Measurements from ENCODE around the gene CAPN5. TPM values are rescaled to one million over a fixed set of nuclear protein-coding genes. Genes with fewer than 3 reads are reported as not detected.

The CAPN5 gene
- total and polyA plus RNA-seq, 2 of the 8 experiments (the other 6 are each of a cell fraction or from before 2014, with no cell fraction given), result 21.5 to 22.4 TPM

- ChIA-PET CTCF (ENCODE audit: partially characterized antibody) (interaction anchor here (0.6 to 16.2 kb wide), 11 partner anchors 11 to 83 kb away, joined by 3 to 104 read pairs (median 6); partner anchors contain the start of gene MYO7A), POLR2A (ENCODE audit: partially characterized antibody) (no interaction called here)
- Histone ChIP-seq H2BK5ac (ENCODE audit: low read depth, low read length) (no peak overlapping the region), H3K79me2 (ENCODE audit: control insufficient read depth in 1 of 2, insufficient read depth in 2 of 2, low read length in 2 of 2) (no peaks in the 10 kb centered on the region), H4K8ac (ENCODE audit: extremely low read depth, insufficient read depth, low read length) (no peak overlapping the region), H4K20me1 (replicated peaks in 1 of 2; ENCODE audit: control insufficient read depth in 1 of 2, insufficient read depth in 2 of 2, low read length in 2 of 2) (no peaks in the 10 kb centered on the region), H2BK12ac (ENCODE audit: low read depth, low read length) (no peak overlapping the region), H3K56ac (replicated peaks; ENCODE audit: insufficient read length, low read depth, low read length) (no peak overlapping the region), H3K4me3 (ENCODE audit: extremely low read depth in 1 of 4, insufficient read depth in 2 of 4, low read depth in 3 of 4, low read length in 4 of 4) (no peak overlapping the region), H2AFZ (ENCODE audit: low read length) (no peak overlapping the region), H2BK20ac (ENCODE audit: low read length) (no peak overlapping the region), H2BK15ac (ENCODE audit: low read length) (no peak overlapping the region), H3K14ac (ENCODE audit: insufficient read length) (no peak overlapping the region), H3K23me2 (ENCODE audit: low read depth, low read length) (no peaks in the 10 kb centered on the region), H3K27me3 (replicated peaks in 1 of 4; ENCODE audit: control insufficient read depth in 3 of 4, extremely low read depth in 1 of 4, insufficient read depth in 3 of 4, low read length in 3 of 4) (no peaks in the 10 kb centered on the region), H3K9me3 (ENCODE audit: insufficient read depth in 2 of 2, low read depth in 1 of 2, low read length in 1 of 2) (no peaks in the 10 kb centered on the region), H3K18ac (ENCODE audit: extremely low read depth, low read length) (no peak overlapping the region), H3K23ac (ENCODE audit: insufficient read length) (no peak overlapping the region), H4K91ac (replicated peaks; ENCODE audit: insufficient read length, low read length) (no peak overlapping the region), H3K79me1 (ENCODE audit: low read depth, low read length) (no peaks in the 10 kb centered on the region), H4K5ac (ENCODE audit: insufficient read length, low read depth, low read length) (no peak overlapping the region), H3K36me3 (ENCODE audit: control insufficient read depth in 2 of 4, insufficient read depth in 4 of 4, low read length in 3 of 4) (no peaks in the 10 kb centered on the region; a peak in 1 of 8 replicates), H2AK5ac (ENCODE audit: low read depth, low read length) (no peak overlapping the region), H3K4me2 (ENCODE audit: insufficient read depth in 1 of 2, low read depth in 2 of 2, low read length in 2 of 2) (no peak overlapping the region), H2BK120ac (replicated peaks; ENCODE audit: low read depth, low read length) (no peak overlapping the region), H3K27ac (ENCODE audit: low read depth, low read length) (no peak overlapping the region), H3K4me1 (replicated peaks in 1 of 4; ENCODE audit: control insufficient read depth in 3 of 4, insufficient read depth in 4 of 4, low read length in 3 of 4) (no peaks in the 10 kb centered on the region; a peak in 1 of 7 replicates), H3K9ac (replicated peaks in 1 of 4; ENCODE audit: extremely low read depth in 1 of 4, low read depth in 3 of 4, low read length in 3 of 4) (no peak overlapping the region), H3K4ac (replicated peaks; ENCODE audit: insufficient read length, low read depth, low read length) (no peak overlapping the region)
- WGBS, 2 experiments (ENCODE audit: extremely low coverage in 1 of 2, insufficient coverage in 1 of 2, insufficient read length in 1 of 2, insufficient replicate concordance in 2 of 2, low coverage in 1 of 2, low lambda C conversion rate in 2 of 2, missing lambda C conversion rate in 1 of 2), result 90% methylated on average over 23 of the region's 26 CpGs; no CpG with 5 or more reads in 1 of the 2 experiments
- DNase-seq (ENCODE audit: low read depth in 1 of 2, low spot score in 2 of 2) (no peak), FAIRE-seq (no peak)
- TF ChIP-seq EP300 (IDR thresholded peaks at IDR 0.05; ENCODE audit: borderline replicate concordance in 1 of 2, low read depth in 2 of 2, low read length in 2 of 2) (no peak), POU5F1 (IDR thresholded peaks at IDR 0.05; ENCODE audit: low read depth, low read length) (no peak), CREB1 (IDR thresholded peaks at IDR 0.05) (no peak), RFX5 (IDR thresholded peaks at IDR 0.05; ENCODE audit: borderline replicate concordance, low read depth, low read length) (no peak), KDM1A (IDR thresholded peaks at IDR 0.05; ENCODE audit: borderline replicate concordance, low read length) (no peak), RAD21 (IDR thresholded peaks at IDR 0.05 in 1 of 2, conservative IDR thresholded peaks at IDR 0.05 in 1 of 2; ENCODE audit: low read depth in 2 of 2, low read length in 2 of 2) (no peak), CHD1 (IDR thresholded peaks at IDR 0.05; ENCODE audit: low read depth, low read length) (no peak), SP2 (IDR thresholded peaks at IDR 0.05; ENCODE audit: low read length) (no peak), MAFK (IDR thresholded peaks at IDR 0.05; ENCODE audit: low read depth, low read length) (no peak), YY1 (IDR thresholded peaks at IDR 0.05; ENCODE audit: low read depth, low read length) (no peak), NRF1 (IDR thresholded peaks at IDR 0.05; ENCODE audit: low read depth, low read length) (no peak), KDM4A (IDR thresholded peaks at IDR 0.05; ENCODE audit: low read depth, low read length, severe bottlenecking) (no peak), SRF (IDR thresholded peaks at IDR 0.05; ENCODE audit: low read depth, low read length) (no peak)
Observed at GRCh38 chr11:77156396-77157195, 89.8 kb downstream of the CAPN5 start.
